Lung microvascular endothelial cell (primary cell): ENCODE results near the gene ANKRD1. TPM values are rescaled to one million over a fixed set of nuclear protein-coding genes. Genes with fewer than 3 reads are reported as not detected.
"Not testable (repeated sequence)": the region's sequence is repeated elsewhere in the genome, so short reads cannot be mapped to it uniquely, and the experiment has no call there.

Experiments
- DNase-seq, 2 donors: peaks; one replicate each; pipeline versions ENCODE4 v3.0.0 to v3.0.0-alpha.2; 2010; ENCODE audit warnings: low read depth in 2 of 2
- total RNA-seq: library from RNA; depleted of rRNA; stranded (reverse); fragments of >200 nt; gene quantifications from 2 replicates; pipeline ENCODE4 v1.2.1, GENCODE V29; 2014

Gene ANKRD1
- 224 and 350 TPM in 2 replicates for total RNA-seq

DNA sequence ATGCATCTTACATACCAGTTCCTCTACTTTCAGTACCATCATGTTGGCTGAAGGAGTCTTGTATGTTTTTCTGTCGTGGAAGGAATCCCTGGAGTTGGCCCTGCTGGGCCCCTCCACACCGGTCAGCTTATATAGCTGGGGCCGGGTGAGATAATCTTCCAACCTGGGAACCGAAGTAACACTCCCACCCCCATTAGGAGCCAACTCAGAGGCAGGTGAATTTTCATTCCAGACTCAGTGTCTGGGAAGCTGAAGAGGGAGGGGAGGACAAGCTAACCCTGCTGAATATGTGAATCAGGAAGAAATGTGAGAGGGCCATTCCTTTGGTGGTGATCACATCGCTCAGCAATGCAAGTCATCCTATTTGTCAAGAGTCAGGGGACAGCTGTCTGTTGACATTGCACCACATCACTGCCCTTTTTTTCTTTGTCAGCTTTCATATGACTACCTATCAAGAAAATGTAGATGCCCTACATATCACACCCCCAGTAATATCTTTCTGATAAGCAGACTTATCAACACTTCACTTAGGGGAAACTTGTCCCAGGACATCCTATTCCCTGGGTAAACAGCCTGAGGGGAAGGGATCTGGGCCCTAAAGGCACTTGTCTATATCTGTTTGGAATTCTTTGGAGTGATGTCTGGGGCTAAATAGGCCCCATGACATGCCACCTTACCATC is at the start of gene ANKRD1:
Gene ANKRD1, minus strand, starts transcription at position 102 of the 681 bp plus-strand sequence. Its CDS starts 60 bp downstream, at position 42.
- peak; percentile 93 to 96 for DNase-seq

DNA sequence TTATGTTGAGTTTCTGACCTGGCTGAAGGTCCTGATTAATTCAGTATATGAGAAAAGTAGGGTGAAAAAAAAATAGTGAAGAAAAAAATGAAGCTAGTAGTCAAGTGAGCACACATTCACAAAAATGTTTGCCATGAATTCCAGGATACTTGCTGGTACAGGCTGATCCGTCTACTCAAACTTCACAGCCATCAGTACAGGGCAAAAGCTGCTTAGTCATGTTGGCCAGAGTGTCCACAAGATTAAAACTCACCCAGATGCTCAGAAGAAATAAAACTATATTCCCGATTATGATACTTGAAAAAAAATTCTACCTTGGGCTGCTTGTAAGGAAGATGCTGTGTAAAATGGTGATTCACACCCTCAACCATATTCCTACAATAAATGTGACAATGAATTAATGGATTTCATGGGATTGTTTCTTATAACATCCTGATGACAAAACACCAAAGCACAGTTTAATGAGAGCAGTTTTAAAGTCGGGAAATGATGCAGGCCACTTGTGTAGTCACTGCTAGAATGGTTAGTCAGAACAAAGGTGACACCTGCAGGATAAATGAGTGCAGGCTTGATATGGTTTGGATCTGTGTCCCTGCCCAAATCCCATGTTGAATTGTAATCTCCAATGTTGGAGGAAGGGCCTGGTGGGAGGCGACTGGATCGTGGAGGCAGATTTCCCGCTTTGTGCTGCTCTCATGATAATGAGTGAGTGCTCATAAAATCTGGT is 49.2 kb upstream of the ANKRD1 start:
- peak; percentile 59 to 60 for DNase-seq

- no peak for DNase-seq
Measured at GRCh38 chr10:90969121-90969534, 48.2 kb upstream of the ANKRD1 start.

GRCh38 chr10:90968328-90969081 is 47.6 kb upstream of the ANKRD1 start:
- peak; percentile 42 to 79 for DNase-seq

- DNase-seq = no peak
Measured at GRCh38 chr10:90967865-90968264, 47.0 kb upstream of the ANKRD1 start.

DNA sequence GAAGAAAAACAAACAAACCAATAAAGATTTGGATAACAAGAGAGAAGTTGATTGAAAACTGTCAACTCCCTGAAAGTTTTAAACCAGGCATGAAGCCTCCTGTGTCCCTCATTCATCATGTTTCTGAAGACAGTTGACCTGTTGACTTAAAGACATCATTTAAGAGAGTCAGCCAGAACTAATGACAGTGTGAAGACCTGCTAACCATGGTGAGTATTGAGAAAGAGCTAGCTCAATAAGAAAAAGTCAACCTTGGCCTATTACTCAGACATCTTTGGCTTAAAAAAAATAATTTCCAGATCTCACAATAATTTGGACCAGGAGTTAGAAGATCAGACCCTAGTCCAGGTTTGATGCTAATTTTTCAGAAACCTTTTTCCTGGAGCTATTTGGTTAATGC is 45.3 kb upstream of the ANKRD1 start:
- DNase-seq = no peak

DNA sequence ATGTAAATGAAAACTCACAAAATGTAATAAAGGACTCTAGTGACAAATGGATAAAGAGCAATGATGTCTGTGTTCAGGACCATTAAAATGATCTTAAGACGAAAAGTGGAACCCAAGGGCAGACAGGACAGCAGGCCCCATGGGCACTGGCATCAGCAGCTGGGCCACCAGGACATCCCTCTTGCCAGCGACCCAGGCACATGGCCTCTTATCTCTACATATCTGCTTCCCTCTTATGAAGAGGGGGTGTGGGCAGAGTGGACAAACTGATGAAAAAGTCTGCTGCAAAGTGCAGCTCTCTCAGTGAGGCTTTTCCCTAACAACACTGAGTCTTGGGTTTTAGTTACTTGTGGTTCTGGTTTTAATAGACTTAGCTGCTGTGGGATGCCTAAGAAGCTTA is 44.8 kb upstream of the ANKRD1 start:
- DNase-seq = peak in 1 of 2 donors; percentile 10

GRCh38 chr10:90964781-90965465 is 44.0 kb upstream of the ANKRD1 start:
- DNase-seq = peak; percentile 10 to 61

DNA sequence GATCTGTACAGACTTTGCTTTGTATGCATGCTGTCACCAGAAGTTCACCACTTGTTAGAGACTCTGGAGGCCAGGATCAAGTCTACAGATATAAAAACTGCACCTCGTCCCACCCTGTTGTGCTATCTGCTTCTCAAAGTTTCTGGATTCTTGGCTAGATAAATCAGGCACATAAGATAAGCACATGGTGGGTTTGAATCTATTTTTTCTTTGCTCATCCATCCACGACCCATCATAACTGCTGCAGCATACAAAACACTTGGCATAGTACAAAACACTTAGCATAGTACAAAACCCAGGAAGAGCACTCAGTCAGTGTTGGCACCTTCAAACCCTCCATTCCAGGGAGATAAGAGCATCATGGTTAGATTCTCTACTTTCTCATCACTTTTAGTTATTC is 42.4 kb upstream of the ANKRD1 start:
- DNase-seq = no peak

- DNase-seq = peak; percentile 79 to 88
Measured at GRCh38 chr10:90960355-90960814, 39.5 kb upstream of the ANKRD1 start.

- DNase-seq = no peak
Measured at GRCh38 chr10:90959826-90960225, 38.9 kb upstream of the ANKRD1 start.

DNA sequence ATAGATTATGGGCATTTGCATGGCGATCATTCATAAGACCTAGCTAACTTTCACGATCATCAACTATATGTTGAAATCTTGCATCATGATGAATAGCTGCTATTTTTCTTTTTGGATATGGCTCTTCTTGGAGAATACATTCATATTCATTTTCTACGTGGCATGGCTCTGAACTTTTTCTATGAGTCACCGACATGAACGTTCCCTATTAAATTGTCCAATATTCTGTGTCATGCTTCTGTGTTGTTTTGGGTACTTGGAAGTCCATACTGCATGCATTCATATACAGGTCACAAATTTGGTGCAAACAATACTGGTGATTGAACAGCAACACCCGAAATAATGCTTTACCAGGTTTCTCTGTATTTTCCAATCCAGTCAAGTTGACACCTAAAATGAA is 37.9 kb upstream of the ANKRD1 start:
- DNase-seq = no peak

DNA sequence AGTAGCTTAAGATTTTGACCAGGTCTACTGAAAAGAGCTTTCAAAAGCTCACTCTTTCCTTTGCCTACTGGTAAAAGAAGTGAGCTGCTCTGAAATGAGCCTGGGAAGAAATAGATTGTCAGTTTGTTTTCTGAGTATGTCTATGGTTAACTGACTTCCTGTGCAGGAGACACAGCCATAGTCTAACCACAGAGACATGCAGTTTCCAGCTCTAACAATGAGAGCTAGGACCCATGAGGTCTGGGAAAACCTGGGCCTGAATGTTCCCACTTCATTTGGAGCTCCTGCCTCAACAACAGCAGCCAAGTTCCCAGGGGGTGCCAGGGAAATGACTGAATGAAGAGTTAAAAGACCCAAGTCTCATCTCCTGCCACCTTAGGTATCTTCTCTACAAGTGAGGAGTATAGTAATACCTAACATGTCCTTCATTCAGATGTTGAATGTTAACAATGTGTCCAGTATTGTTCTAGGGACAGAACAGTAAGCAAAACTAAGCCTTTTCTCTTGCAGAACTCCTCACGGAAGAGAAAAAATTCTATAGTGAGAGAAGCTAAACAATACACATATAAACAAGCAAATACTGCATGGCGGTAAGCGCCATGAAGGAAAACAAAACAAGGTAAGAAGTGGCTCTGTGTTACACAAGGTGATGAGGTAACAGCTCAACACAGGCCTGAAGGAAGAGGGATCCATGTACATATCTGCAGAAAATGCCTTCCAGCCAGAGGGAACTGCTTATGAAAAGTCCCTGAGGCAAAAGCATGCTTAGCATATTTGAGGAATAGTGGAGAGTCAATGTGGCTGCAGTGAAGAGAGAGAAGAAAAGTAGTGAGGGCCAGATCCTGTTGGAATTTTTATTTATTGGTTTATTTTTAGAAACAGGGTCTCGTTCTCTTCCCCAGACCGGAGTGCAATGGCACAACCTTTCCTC is 26.4 kb upstream of the ANKRD1 start:
- DNase-seq = peak; percentile 72 to 87

- no peak for DNase-seq
Measured at GRCh38 chr10:90945491-90946070, 24.7 kb upstream of the ANKRD1 start.

- DNase-seq = no peak
Measured at GRCh38 chr10:90944749-90945148, 23.9 kb upstream of the ANKRD1 start.

GRCh38 chr10:90942980-90943379 is 22.1 kb upstream of the ANKRD1 start:
- not testable (repeated sequence) for DNase-seq

GRCh38 chr10:90939648-90940047 is 18.8 kb upstream of the ANKRD1 start:
- DNase-seq = no peak

GRCh38 chr10:90939116-90939515 is 18.2 kb upstream of the ANKRD1 start:
- peak in 1 of 2 donors; percentile 28 for DNase-seq

DNA sequence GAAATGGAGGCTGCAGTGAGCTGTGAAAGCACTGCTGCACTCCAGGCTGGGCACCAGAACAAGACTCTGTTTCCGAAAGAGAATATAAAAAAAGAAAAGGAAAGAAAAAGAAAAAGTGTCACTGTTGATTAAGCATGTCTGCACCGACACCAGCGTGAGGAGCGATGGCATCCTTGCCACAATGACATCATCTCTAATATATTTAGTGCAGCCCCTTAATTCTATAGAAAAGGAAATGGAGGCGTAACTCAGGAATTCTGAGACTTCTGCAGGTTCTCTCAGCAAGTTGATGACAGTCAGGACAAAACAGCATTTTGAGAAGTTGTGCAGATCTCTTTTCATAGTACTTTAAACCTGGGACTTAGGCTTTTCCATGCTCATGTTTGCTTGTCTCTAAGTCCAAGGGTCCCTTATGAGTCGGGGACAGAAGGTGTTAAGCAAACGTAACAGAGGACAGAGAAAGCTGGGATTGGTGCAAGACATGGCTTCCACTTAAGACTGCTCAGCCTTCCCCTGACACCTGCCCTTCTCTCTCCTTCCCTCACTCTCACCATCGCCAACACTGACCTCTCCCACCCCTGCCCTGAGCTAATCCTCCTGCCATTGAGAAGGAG is 16.9 kb upstream of the ANKRD1 start:
- DNase-seq = no peak

- DNase-seq = no peak
Measured at GRCh38 chr10:90936276-90936659, 15.4 kb upstream of the ANKRD1 start.
